ENCODE data around the gene IL17A.

Gene IL17A

DNA sequence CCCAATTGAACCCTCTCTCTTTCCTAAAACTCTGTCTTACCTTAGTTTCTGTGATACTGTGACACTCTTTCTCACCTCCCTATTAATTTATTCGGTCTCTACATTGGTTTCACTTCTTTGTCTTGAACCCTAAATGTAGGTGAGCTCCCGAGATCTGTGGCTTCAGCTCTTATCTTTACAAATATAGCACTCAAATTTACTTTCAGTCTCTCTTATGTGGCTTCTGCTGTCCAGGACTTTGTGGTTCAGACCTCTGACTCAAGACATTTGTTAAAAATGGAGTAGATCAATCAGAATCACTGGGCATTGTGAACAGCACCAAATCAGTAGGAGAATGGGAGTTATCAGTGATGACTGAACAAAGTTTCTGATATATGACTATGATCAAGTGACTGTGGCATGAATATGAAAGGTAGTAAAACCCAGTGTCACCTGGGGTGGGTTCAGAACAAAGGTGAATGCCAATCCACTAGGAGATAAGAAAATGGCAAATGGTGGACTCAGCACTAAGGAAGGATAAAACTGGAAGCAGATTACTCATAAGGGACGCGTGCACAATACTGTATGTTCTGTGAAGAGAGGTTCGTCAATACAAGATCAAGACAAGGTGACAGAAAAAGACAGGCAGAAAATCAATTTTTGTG, 30.9 kb downstream of the IL17A start:
- DNase-seq: no peak

DNA sequence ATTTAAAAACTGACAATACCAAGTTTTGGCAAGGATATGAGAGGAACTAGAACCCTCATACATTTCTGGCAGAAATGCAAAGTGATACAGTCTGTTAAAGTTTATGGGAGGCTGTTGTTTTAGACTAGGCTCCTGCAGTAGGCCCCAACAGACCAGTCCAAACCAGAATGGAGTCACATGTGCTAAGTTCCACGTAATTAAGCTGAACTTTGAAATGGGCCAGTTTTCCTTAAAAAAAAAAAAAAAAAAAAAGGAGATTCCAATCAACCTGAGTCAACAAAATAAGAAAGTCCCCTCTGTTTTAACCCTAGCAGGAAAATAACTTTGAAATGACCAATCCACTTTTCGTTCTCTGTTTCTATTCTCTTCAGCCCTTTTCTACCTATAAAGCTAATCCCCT, 31.6 kb downstream of the IL17A start:
- no peak for DNase-seq

DNA sequence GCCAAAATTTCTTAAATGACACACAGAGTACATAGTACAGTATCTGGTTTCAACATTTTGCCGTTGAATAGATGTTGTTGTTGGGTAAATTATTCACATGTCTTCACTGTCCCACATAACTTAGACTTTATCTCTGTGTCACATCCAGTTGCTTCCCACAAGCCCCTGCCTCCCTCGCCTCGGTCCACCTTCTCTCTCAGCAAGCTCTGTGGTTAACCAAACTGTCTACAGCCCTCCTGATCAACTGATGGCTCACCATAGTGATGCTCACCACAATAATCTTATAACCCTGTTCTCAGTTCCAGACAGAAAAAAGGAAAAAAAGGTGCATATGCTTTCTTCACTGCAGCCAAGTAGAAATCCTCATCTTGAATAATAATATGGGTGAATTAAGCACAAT, 35.1 kb downstream of the IL17A start:
- no peak for DNase-seq

DNA sequence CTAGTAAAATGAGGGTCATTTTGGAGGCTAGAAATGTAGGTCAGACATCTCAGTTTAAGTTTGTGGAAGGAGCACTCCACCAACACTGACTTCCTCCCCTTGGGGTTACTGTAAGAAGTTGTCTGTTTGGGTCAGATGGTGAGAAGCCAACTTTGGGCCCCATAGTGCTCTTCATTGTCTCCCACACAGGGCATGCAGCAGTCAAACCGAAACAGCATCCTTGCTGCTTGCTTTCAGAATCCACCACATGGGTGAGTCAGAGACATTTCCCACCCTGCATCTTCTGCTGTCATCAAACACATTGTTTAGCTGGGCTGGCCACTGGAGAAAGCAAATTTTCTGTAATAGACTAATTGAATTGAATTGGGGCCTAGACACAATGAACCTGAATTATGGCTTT, 41.3 kb downstream of the IL17A start:
- peak in 1 of 4 experiments; percentile 12 for DNase-seq

DNA sequence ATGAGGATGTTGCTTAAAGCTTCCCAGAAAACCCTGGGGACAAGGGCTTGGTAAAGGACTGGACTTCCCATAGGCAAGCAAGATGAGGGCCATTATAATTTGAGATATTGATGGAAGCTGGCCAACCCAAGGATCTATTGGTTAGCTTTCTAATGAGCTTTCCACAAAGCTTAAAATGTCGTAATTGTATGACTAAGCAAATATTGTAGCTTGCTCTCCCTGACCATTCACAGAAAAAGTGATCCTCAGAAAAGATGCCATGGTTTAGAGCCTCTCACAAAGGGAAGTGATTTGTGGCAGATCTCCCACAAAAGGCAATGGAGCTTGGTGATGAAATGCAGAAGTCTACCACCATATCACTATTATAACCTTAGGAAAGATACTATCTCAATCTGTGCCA, 44.5 kb downstream of the IL17A start:
- no peak for DNase-seq

DNA sequence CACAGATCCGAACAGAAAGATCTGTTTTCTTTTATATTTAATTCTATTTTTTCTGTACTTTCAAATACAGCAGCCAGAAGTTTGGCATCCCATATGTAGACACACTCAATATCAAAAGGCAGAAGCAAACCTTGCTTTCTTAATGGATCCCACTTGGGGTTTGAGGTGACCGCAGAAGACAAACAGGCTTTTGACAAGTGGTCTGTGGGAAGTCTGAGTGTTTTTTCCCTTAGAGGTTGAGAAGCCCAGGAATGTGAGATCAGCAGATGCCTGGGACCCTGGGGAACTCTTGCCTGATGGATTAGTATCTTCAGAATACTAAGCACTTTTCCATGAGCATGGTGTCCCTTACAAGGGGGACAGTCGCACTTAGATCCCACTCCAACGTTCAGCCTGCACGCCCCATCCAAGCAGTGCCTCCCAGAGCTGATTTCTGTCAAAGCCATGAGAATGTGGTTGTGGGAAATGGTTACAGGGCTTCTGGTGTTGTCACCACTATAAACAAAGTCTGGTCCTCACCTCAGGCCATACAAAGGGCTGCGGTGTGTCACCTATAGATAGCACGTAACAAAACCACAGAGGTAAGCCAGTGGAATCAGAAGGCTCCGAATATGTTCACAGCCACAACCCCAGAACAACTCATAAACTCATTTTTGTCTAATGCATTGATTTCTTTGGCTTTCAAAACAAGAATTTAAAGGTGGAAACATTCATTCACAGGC, 45.4 kb downstream of the IL17A start:
- DNase-seq: no peak

DNA sequence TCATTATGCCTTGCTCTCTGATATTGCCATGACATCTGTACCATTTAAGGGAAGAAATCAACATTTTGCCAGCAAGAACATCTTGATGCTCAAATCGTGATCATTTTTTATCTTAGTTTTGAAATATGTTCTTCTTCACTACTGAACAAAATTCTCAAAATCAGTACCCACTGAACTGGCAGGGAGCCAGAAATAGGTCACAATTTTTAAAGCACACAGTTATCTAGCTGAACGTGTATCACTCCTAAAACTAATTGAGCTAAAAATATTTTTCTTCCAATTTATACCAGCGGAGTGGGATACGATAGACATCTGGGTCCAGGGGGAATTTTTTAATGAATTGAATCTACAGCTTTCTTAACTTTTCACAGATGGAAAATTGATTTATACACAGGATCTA, 46.8 kb downstream of the IL17A start:
- DNase-seq: no peak

DNA sequence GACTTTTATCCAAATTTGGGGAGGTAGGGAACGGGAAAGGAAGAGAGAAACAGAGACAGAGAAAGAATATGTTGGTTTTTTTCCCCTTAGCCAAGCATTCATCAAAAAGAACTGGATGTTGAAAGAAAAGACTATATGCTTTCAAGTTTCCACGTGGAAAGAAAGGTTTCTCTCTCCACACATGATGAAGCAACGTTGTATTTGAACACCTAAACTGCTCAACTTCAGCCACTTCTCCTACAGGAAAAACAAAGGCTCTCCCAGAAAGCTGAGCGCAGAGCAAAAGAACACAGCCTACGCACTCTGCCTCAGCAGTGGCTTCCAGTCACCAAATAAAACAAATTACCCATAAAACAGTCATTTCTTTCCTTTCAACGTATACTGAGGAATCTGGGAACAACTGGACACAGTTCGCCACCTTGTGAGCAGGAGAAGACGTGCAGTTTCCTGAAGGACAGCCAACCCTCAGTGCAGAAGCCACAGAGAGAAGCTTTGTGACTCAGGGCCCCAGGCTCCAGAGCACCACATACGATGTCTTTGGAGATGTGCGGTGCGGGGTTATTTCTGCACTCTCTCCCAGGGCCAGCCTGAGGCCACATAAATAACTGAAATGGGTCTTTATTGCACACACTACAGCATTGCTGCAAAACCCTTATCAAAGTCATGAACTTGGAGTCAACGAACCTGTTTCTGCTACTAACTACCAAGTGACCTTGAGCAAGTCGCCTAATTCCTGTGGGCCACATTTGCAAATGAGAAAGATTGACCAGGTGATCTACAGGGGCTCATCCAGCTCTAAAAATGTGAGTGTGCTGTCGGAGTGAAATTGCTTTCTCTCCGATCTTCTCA, 48.0 kb downstream of the IL17A start:
- no peak for DNase-seq
